Stimulated activated naive CD4-positive, alpha-beta T cell (primary cell): ENCODE measurements around the gene UNC13C.

ENCODE experiments used
- DNase-seq, 6 experiments: peaks; one replicate each; lab custom pipeline; 2025; lab: John Stamatoyannopoulos, UW

Gene UNC13C

GRCh38 chr15:54482251-54482650 is 504.0 kb downstream of the UNC13C start:
- no peak for DNase-seq

DNA sequence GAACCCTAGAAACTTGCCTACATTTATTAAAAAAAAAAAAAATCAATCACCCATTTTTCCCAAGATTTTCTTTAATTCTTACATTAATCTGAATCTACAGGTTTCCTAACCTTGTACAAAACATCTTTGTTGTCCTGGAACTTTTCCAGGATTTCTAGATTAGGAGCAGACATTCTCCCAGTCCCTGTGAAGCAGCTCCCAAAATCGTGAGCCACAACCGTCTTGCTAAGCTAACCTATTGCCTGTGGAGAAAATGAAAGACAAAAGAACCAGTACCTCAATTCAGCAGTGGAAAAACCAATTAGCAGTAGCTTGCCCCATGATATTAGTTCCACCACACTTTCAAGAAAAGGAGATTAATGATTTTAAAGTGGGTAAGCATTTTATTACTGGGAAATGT is 522.1 kb downstream of the UNC13C start:
- no peak for DNase-seq

DNA sequence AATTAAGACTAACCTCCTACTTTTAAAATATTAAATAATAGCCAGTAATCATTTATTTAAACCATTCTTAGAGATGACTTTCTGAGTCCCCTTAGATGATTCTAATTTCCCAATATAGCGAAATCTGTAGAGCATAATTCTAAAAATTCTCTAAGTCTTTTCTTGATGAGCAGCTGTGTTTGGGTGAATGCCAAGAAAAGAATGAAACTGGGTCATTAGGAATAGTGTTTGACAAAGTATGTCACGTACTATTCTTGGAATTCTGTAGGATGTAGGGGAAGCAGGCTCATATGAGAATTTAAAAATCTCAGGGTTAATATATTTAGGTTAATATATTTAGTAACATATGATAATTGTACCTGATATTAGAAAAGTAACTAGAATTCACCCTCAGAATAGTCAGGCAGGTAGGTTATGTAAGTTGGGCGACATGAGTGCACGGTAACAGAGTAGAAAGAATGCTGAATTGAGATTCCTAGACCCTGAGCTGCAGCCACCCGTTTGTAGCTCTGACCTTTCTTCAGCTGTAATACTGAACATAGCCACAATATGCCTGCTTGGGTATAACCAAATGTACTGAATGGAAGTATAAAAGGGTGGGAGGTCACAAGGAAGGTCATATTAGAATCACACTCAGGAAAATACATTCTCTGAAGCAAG is 524.3 kb downstream of the UNC13C start:
- no peak for DNase-seq

DNA sequence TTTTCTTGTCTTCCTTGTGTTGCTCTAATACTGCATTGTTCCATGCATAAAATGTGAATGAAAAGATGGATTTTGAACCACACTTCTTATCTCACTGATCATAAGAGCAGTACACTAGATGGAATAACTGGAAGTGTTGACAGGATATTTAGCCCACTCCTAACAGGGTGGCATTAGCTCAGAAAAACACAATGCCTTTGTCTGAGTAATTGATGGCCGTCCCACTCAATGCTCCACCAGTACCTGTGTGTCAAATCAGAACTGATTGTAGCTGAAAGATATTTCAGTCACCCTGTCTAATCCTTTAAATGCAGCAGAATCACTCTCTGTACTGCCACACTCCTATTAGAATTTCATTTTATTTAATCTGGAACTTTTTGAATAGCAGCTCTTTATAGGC is 526.5 kb downstream of the UNC13C start:
- no peak for DNase-seq

- no peak for DNase-seq
These were observed 528.8 kb downstream of the UNC13C start for GRCh38 chr15:54506977-54507524.

- no peak for DNase-seq
These were observed 536.4 kb downstream of the UNC13C start for GRCh38 chr15:54514601-54515000.

DNA sequence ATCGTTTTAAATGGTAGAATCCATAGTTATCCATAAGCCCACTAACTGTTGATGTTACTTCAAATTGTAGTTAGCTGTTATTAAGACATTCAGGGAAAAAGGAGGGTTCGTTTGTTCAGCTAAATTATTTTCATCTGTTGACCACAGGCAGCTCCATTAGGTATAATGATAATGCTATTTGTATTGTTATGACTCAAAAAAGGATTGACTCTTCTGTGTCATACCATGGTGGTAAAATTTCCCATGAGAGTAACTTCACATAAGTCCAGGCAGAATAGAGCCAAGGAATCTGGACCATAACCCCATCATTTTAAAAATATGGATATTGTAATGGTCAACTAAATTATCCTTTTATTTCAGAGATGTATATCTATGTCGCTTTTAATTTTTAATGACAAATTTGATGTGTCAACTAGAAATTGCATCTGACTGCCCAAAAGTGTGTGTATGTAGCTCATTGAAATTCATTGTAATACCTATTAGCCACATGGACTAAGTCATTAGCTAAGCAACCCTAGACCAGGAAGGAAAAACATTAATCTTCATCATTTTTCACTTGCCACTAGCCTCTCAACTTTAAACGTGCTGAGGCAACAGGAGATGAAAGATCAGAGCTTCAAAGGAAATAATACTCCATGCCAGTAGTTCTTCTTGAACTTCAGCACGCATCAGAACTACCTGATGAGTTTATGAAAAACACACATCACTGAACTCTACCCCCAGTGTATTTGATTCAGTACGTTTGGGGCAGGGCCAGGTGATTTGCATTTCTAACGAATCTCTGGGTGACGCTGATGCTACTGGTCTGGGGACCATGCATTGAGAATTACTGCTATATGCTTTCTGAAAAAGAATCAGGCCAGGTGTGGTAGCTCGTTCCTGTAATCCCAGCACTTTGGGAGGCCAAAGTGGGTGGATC is 537.7 kb downstream of the UNC13C start:
- no peak for DNase-seq

DNA sequence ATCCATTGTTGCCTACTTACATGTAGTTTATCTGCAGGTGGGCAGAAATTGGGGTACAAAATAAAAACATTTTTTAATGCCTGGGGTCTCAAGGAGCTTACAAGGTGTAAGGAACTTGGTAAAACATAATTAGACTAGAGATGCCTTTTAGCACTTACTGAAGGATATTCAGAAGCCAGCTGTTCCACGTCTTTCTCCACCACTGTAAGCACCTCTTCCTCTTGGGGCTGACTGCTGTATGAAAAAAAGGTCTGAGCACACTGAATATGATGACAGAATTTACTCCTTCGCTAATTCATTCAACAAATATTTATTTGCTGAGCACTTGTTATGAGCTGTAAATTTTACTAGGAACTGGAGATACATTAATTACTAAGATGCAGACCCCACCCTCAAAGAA is 539.1 kb downstream of the UNC13C start:
- no peak for DNase-seq

DNA sequence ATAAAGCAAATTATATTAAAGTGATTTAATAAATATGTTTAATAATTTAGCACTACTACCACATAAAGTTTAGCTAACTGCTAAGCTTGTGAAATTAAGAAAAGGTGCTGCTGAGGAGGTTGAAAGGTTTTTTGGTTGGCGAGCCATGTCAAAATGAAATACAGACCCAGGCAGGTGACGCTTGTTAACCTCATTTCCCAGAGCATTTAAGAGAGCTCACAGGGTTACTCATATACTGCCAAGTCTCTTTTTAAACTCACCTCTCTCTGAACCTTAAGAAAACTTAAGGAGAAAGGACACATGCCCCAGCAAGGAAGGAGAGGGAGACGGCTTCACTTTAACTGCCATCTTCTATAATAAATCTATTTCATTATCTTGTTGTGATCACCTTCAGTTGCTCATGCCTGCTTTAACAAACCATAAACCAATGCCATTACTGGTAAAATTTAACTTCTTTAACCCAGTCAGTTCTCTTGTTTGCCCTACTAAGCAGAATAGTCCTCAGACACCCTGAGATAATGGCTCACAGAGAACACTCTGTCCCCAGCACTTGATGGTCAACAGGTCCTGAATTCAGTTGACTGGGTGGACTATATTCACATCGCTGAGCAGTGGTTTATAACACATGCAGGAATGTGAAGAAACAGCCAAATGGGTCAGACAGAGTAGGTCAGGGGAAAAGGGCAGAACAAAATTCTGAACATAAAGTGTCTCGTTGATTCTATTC is 540.1 kb downstream of the UNC13C start:
- DNase-seq, result no peak

DNA sequence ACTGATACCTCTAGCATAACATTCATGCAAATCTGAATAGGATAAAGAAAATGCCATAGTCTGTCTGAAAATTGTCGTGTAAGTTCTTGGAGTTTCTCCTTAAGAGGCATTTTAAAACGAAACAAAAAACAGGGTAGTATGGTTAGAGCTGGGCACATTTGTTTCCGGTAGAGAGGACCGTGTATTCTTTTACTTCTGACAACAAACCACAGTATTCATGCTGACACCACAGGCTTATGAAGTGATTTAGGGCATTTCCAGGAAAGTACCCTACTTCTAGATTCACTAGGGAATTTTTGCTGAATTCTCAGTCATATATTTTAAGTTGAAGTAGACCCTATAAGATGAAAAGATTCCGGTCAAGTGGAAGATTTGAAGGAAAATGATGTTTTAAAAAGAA is 541.3 kb downstream of the UNC13C start:
- no peak for DNase-seq

- DNase-seq, result no peak
These were observed 542.4 kb downstream of the UNC13C start for GRCh38 chr15:54520616-54521015.

DNA sequence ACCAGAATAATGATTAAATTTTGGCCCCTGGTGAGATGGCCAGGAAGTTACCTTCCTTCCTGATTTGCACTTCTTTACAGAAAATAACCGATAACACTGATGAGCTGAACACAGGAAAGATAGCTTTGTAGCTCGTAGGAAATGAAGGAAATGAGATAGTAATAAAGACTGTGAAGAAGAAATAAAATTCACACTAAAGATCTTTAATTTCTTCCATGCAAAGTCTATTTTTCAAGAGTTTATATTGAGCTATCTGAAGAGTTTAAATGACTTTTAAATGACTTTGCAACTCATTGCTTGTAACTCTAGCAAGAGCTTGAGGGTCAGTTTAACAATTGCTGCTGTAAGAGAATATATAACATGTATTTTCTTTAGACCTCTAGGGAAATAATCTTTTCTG is 543.0 kb downstream of the UNC13C start:
- DNase-seq, result no peak

GRCh38 chr15:54528021-54528420 is 549.8 kb downstream of the UNC13C start:
- no peak for DNase-seq

GRCh38 chr15:54540721-54541120 is 562.5 kb downstream of the UNC13C start:
- DNase-seq, result no peak

DNA sequence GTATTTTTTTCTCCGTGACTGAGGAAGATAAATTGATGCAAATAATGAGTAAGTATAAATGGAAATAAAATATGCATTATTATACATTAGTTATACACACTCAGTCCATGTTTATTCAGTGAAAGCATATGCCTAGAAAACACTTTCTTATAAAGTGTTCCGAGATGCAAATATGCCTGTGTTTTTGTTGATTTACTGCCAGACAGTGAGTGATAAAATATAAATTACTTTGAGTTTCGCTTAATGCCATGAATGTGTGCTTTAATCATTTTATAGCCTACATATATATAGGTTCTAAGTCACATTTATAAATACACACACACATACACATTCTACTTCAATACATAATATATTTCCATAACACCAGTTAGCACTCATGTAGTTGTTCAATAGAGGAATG is 569.2 kb downstream of the UNC13C start:
- DNase-seq, result no peak

DNA sequence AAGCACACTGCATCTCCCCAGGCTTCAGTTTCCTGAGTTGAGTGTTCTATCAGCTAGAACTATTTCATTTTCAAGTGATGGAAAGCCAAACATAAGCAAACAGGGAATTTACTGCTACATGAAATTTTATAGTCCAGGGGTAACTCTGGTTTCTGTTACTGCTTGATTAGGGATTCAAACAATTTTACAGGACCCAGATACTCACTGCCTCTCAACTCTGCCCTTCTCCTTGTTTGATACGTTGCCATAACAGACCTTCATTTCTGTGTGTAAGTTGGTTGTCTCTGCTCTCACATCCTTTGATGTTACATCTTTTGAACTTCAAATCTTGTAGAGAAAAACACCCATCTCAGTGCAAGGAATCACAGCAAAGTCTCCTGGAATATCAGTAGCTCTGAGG is 572.7 kb downstream of the UNC13C start:
- no peak for DNase-seq

- DNase-seq, result no peak
These were observed 578.0 kb downstream of the UNC13C start for GRCh38 chr15:54556231-54556630.

DNA sequence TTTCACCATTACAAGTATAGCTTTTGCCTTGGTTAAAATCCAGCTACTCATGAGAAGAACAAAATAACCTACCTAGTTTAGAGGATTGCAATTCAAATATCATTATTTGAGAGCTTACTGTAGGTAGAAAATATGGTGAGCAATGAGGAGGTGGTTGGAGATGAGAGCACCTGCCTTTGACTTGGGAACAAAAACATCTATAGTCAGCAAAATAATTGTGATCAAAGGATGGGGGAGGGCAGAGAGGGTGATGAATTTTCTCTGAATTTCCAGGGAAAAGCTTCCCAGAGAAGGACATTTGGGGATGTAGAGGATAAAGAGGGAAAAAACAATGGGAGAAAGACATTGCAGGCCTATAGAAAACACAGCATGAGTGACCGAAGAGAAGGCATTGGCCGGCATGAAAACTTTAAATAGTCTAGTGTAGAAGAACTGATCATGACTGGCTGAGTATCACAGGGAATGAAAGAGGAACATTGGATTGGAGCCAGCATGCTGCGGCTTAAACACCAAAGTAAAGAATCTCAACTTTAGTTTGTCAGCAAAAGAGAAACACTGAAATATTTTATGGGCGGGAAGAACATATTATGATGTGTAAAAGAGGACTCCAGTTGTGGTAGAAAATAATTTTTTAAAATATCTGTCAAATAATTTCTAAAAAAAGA is 581.3 kb downstream of the UNC13C start:
- DNase-seq, result no peak

DNA sequence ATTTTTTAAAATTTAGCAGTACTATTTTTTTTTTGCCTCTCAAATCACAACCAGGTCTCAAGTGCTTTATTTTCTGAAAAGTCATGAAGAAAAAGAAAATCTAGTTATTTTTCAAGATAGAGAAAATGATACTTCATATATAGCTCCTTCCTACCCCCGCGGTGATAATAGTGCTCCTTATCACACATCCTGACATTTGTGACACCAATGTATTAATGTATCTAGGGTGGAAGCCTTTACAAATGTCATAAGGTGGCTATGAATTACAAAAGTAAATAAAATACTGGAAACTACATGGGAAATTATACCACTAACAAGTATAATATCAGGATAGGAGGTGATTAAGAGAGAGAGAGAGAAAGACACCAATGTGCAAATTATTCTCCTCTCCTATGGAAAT is 582.2 kb downstream of the UNC13C start:
- no peak for DNase-seq

DNA sequence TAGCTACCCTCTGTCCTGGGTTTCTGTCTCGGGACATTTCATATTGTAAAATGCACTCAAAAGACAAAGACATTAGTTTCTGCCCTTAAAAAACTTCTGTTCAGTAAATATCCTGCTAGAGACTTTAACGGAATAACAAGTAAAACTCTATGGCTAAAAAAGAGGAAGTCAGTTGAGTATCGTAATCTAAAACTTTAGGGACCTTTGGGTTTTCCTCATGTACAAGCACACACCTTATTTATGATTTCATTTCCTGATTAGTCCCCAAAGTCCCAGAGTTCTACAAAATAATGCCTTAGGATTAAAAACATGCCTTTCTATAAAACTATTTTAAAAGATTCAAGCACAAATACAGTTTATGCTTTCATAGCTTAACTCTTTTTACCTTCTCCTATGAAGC is 585.9 kb downstream of the UNC13C start:
- no peak for DNase-seq

DNA sequence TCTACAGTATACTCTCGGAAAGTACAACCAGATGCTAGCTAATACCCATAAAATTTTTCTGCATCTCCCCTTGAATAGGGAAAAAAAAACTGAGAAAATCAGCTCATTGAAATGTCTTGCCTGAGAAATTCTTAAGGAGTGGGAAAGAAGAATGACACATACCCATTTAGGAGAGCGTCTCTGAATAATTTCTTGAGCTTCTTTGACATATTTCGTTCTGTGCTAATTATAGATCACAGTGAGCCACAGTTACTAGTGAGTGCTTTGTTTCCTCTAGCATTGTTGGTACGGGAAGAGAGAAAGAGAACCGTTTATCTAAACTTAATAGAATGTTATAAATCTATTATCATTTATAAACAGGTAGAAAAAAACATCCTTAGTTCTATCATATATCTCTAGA is 588.4 kb downstream of the UNC13C start:
- no peak for DNase-seq

GRCh38 chr15:54567408-54568035 is 589.3 kb downstream of the UNC13C start:
- DNase-seq, result no peak
